Activated T-cell treated with anti-CD3 and anti-CD28 coated beads, Interleukin-2, amount 50 U/mL, for 72 hours (primary cell): Measurements from ENCODE around the gene TNFRSF13B. TPM values are rescaled to one million over a fixed set of nuclear protein-coding genes. Genes with fewer than 3 reads are reported as not detected.
"Not testable (repeated sequence)": the region's sequence is repeated elsewhere in the genome, so short reads cannot be mapped to it uniquely, and the experiment has no call there.

ENCODE experiments used
- ATAC-seq, 2 donors: fragments of 150-1000 bp; cut with Tn5 transposase; replicated peaks in 1 of 2; 2 replicates each; pipeline ENCODE4 v1.10.0; 2021; ENCODE audit warnings: moderate library complexity in 2 of 2, mild to moderate bottlenecking in 1 of 2
- DNase-seq, 2 donors: peaks; one replicate each; pipeline ENCODE4 v3.0.0; 2021 to 2022; ENCODE audit warnings: mixed read lengths in 1 of 2
- H3K27ac Mint-ChIP-seq: one replicate; pipeline ENCODE4 v1.8.0; 2022; ENCODE audit warnings: mild to moderate bottlenecking, moderate library complexity, mixed read lengths
- H3K27me3 Mint-ChIP-seq: one replicate; pipeline ENCODE4 v1.8.0; 2022; ENCODE audit warnings: low read depth, mixed read lengths
- H3K36me3 Mint-ChIP-seq, 2 donors: one replicate each; pipeline ENCODE4 v1.8.0; 2022; ENCODE audit warnings: mixed read lengths in 2 of 2, mild to moderate bottlenecking in 1 of 2; ENCODE audit not compliant: insufficient read depth in 2 of 2
- H3K4me1 Mint-ChIP-seq: one replicate; pipeline ENCODE4 v1.8.0; 2022; ENCODE audit warnings: low read depth, mixed read lengths
- H3K4me3 Mint-ChIP-seq, 2 donors: one replicate each; pipeline ENCODE4 v1.8.0; 2022; ENCODE audit warnings: mild to moderate bottlenecking in 2 of 2, mixed read lengths in 2 of 2, moderate library complexity in 2 of 2
- H3K9me3 Mint-ChIP-seq, 2 donors: one replicate each; pipeline ENCODE4 v1.8.0; 2022; ENCODE audit warnings: mixed read lengths in 2 of 2
- total RNA-seq, 2 donors: library from RNA; stranded (reverse); gene quantifications; one replicate each; pipeline ENCODE4 v1.2.3, GENCODE V29; 2022

TNFRSF13B gene
- total RNA-seq, 2 donors from 2014 or later: not detected

DNA sequence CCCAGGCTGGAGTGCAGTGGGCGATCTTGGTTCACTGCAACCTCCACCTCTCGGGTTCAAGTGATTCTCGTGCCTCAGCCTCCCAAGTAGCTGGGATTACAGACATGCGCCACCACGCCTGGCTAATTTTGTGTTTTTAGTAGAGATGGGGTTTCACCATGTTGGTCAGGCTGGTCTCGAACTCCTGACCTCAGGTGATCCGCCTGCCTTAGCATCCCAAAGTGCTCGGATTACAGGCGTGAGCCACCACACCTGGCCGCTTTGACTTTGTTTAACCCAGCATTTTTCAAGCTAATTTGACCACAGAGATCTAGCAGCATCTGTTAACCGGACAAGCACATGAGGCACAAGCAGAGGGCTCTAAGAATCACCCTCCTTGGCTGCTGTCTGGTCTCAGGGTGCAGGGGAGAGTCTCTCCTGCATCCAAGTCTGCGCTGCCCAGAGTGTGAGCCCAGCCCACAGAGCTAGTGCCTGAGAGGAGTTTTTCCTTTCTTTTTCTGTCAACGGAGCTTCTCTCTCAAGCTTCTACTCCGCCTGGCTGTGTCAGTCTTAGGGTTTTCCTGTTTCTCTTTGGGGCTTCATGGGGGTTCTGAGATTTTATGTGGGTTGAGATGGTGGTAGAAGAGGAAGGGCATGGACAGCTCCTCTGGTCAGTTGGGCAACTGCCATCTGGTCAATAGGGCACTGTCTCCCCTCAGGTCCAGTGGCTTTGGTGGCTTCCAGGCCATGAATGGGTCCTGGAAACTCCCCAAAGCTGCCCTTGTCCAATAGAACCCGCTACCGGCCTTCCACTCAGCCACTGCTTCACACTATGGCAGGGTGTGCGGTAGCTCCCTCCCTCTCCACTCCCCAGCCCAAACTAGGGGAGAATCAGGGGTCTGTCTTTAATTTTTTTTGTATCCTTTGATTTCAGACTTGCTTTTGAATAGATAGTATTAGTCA lies 59.6 kb downstream of the TNFRSF13B start:
- Mint-ChIP-seq H3K4me3 (no peak overlapping the region), H3K27me3 (peaks cover 25% of the 10 kb centered on the region), H3K27ac (no peak overlapping the region), H3K36me3 (no peaks in the 10 kb centered on the region), H3K4me1 (peaks cover 30% of the 10 kb centered on the region), H3K9me3 (no peaks in the 10 kb centered on the region)
- ATAC-seq: no peak
- DNase-seq: no peak

DNA sequence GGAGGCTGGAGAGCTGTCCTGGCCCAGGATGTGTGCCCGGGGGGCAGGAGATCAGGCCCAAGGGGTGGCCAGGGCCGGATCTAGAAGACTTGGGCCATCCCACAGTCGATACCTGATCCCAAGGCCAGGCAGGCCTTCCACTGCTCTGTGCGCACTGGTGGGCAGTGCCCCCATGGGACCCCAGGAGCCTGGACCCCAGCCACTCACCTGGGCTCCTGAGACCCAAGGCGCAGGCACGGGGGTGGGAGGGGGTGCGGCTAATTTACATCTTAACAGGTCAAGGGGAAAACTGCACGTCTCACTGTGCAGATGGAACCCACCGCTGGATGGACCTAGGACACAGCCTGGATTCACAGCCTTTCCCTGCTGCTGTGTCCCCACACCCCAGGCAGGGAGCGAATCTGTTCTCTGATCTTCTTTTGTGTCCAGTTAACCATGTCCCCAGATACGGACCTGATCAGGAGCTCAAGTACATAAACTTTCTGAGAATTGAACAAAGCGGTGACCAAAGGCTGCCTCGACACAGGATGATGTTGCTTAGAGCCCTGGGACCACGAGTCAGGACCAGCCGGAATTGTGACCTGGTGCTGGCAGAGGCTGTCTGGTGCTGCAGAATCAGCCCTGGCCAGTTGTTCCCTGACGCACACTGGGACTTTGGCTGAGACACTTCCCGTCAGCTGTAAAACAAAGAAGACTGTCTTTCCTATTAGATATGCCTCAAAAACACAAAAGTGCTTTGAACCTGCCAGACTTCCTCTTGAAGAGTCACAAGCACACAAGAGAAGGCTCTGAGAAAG lies 60.6 kb downstream of the TNFRSF13B start:
- H3K4me1 Mint-ChIP-seq: peaks cover 40% of the 10 kb centered on the region
- DNase-seq (no peak), ATAC-seq (no peak)

GRCh38 chr17:16910341-16910740 lies 61.6 kb downstream of the TNFRSF13B start:
- no peaks in the 10 kb centered on the region for H3K36me3 Mint-ChIP-seq
- peaks cover 0 to 3% of the 10 kb centered on the region in 2 donors for H3K9me3 Mint-ChIP-seq
- no peak overlapping the region for H3K27ac Mint-ChIP-seq
- no peak for DNase-seq
- ATAC-seq: no peak
- H3K4me3 Mint-ChIP-seq: no peak overlapping the region
- H3K4me1 Mint-ChIP-seq: peaks cover 50% of the 10 kb centered on the region
- H3K27me3 Mint-ChIP-seq: peaks cover 30% of the 10 kb centered on the region

More for the DNA sequence above, 60.6 kb downstream of the TNFRSF13B start:
- Mint-ChIP-seq H3K9me3 (no peaks in the 10 kb centered on the region), H3K27ac (no peak overlapping the region), H3K27me3 (peaks cover 30% of the 10 kb centered on the region), H3K36me3 (no peaks in the 10 kb centered on the region), H3K4me3 (peak overlapping the region in 1 of 2 donors; percentile 9)

DNA sequence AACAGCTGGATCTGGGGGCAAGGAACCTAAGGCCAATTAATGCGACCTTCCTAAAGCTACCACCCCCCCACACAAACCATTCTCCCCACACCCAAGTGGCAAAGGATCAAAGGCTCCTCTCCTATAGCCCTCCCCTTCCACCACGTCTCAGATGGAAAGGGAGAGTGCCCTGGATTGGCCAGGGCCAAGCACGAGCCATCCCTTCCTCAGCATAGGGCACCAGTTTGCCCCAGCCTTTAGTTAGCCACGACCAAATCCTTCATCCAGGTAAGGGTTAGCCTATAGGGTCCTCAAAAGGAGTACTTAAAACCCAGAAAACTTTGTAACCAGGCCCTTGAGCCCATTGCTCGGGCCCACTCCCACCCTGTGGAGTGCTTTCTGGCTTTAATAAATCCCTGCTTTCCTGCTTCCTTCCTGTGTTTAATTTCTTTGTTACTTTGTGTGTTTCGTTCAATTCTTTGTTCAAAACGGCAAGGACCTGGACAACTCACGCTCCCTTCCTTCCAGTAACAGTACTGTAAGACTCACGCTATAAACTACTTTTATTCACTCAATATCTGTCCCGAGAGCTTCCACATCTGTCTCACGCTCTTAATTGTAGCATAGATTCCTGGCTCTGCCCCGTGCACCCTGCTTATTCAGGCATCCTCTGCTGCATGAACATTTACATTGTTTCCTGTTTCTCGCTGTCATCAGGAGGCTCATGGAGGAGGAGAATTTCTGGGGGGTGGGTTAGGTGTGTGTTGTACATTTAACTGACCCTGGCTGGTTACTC lies 62.3 kb downstream of the TNFRSF13B start:
- DNase-seq (no peak), ATAC-seq (no peak)
- Mint-ChIP-seq H3K4me3 (no peak overlapping the region), H3K27ac (no peak overlapping the region), H3K4me1 (peaks cover 51% of the 10 kb centered on the region), H3K9me3 (peaks cover 0 to 3% of the 10 kb centered on the region in 2 donors), H3K27me3 (peaks cover 31% of the 10 kb centered on the region), H3K36me3 (no peaks in the 10 kb centered on the region)

- Mint-ChIP-seq H3K4me1 (peaks cover 51% of the 10 kb centered on the region), H3K4me3 (no peak overlapping the region), H3K27me3 (peaks cover 44% of the 10 kb centered on the region), H3K27ac (no peak overlapping the region), H3K9me3 (peaks cover 0 to 3% of the 10 kb centered on the region in 2 donors), H3K36me3 (peaks cover 0 to 1% of the 10 kb centered on the region in 2 donors)
- no peak for ATAC-seq
- DNase-seq: no peak
These were observed 63.6 kb downstream of the TNFRSF13B start for GRCh38 chr17:16908273-16908672.

GRCh38 chr17:16906680-16907079 lies 65.2 kb downstream of the TNFRSF13B start:
- H3K27me3 Mint-ChIP-seq: peaks cover 54% of the 10 kb centered on the region
- H3K36me3 Mint-ChIP-seq: peaks cover 0 to 1% of the 10 kb centered on the region in 2 donors
- H3K27ac Mint-ChIP-seq: no peak overlapping the region
- H3K4me1 Mint-ChIP-seq: peaks cover 50% of the 10 kb centered on the region
- DNase-seq (peak in 1 of 2 donors; percentile 19), ATAC-seq (peak; percentile 60 to 67)
- peaks cover 0 to 3% of the 10 kb centered on the region in 2 donors for H3K9me3 Mint-ChIP-seq
- H3K4me3 Mint-ChIP-seq: peak overlapping the region; percentile 7 to 42

GRCh38 chr17:16905593-16906191 lies 66.2 kb downstream of the TNFRSF13B start:
- DNase-seq (no peak), ATAC-seq (peak in 1 of 2 donors; percentile 53)
- Mint-ChIP-seq H3K9me3 (peaks cover 0 to 3% of the 10 kb centered on the region in 2 donors), H3K4me3 (no peak overlapping the region), H3K27ac (no peak overlapping the region), H3K36me3 (peaks cover 0 to 1% of the 10 kb centered on the region in 2 donors), H3K4me1 (peaks cover 42% of the 10 kb centered on the region), H3K27me3 (peaks cover 61% of the 10 kb centered on the region)

GRCh38 chr17:16903070-16903469 lies 68.8 kb downstream of the TNFRSF13B start:
- H3K9me3 Mint-ChIP-seq, H3K4me3 Mint-ChIP-seq, ATAC-seq, H3K36me3 Mint-ChIP-seq, DNase-seq, H3K27ac Mint-ChIP-seq: not testable (repeated sequence)
- peaks cover 53% of the 10 kb centered on the region for H3K27me3 Mint-ChIP-seq
- H3K4me1 Mint-ChIP-seq: peaks cover 25% of the 10 kb centered on the region

DNA sequence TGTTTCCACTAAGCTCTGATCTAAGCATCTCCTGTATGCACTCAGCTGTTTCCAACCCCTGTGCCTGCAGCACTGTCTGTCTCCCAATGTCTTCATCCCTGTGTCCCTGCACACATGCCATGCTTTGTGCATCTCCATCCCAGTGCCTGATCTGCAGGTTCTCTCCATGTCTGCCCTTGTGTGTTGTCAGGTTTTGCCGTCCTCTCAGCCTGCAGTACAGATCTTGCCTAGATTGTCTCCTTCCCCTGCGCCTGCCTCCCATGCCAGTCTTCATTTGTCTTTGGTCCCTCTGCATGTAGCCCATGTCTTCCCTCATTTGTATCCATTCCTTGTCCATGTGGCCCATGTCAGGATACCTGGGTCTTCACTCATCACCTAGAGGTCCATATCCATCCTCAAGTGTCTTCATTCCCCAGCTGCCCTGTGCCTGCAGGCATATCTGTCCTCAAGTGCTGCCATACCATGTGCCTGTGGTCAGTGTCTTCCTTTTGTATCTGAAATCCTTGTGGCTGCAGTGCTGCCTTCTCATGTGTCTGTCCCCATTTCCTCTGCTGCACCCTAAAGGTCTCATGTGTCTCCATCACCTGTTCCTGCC lies 71.5 kb downstream of the TNFRSF13B start:
- H3K4me1 Mint-ChIP-seq: peaks cover 1% of the 10 kb centered on the region
- H3K36me3 Mint-ChIP-seq: peaks cover 0 to 1% of the 10 kb centered on the region in 2 donors
- H3K27ac Mint-ChIP-seq: no peak overlapping the region
- H3K4me3 Mint-ChIP-seq: no peak overlapping the region
- H3K27me3 Mint-ChIP-seq: peaks cover 43% of the 10 kb centered on the region
- no peak for ATAC-seq
- no peak for DNase-seq
- peaks cover 0 to under 1% of the 10 kb centered on the region in 2 donors for H3K9me3 Mint-ChIP-seq

- H3K9me3 Mint-ChIP-seq, H3K27ac Mint-ChIP-seq, DNase-seq, ATAC-seq, H3K4me1 Mint-ChIP-seq, H3K4me3 Mint-ChIP-seq, H3K36me3 Mint-ChIP-seq: not testable (repeated sequence)
- peaks cover 25% of the 10 kb centered on the region for H3K27me3 Mint-ChIP-seq
These were observed 74.6 kb downstream of the TNFRSF13B start for GRCh38 chr17:16897211-16897896.

DNA sequence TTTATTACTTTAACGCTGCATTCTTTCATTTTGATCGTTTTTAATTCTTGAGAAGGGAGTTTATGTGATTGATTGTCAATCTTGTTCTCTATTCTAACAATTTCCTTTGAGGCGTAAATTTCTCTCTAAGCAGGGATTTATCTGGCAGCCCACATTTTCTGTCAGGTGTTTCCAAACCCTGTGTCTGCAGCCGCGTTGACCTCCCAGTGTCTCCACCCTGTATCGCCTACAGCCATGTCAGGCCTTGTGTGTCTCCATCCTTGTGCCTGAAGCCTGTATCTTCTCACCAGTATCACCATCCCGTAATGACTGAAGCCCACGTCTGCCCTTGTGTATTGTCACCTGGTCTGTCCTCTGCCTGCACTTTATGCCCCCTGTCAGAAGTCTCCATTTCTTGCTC lies 75.7 kb downstream of the TNFRSF13B start:
- H3K36me3 Mint-ChIP-seq, H3K4me1 Mint-ChIP-seq, H3K9me3 Mint-ChIP-seq, H3K4me3 Mint-ChIP-seq, H3K27ac Mint-ChIP-seq, DNase-seq, ATAC-seq: not testable (repeated sequence)
- H3K27me3 Mint-ChIP-seq: peaks cover 15% of the 10 kb centered on the region
